Esophagus muscularis mucosa (tissue), 2 donors: ENCODE measurements around the gene DNAH9.

Experiments used
- EP300 ChIP-seq: sonication (generic); formaldehyde crosslinking; IDR thresholded peaks from one replicate; pipeline ENCODE4 v1.6.1; 2017; ENCODE audit warnings: antibody characterized with exemption
- POLR2A ChIP-seq: fragments of 450-650 bp; IDR thresholded peaks from one replicate; pipeline ENCODE4 v1.6.1; 2017; ENCODE audit warnings: antibody characterized with exemption, moderate library complexity, mild to moderate bottlenecking, low read depth

GRCh38 chr17:11757815-11758214, 159.5 kb downstream of the DNAH9 start:
- TF ChIP-seq POLR2A = no peak
- TF ChIP-seq EP300 = no peak
